ENCODE data around the gene GIMAP2.

GIMAP2 gene

GRCh38 chr7:150716939-150717338, 31.4 kb downstream of the GIMAP2 start:
- H3K36me3 ChIP-seq: peaks cover 0 to 6% (median 0%) of the 10 kb centered on the region in 3 donors
- peaks cover 0 to 9% (median 4%) of the 10 kb centered on the region in 3 donors for H3K9me3 ChIP-seq
- DNase-seq: no peak
- no peaks in the 10 kb centered on the region for H3K27me3 ChIP-seq
- intact Hi-C loops (cut with DNase I; ENCODE audit: low total_unique reads): no loop called here
- no peaks in the 10 kb centered on the region for H3K4me1 ChIP-seq
- peak overlapping the region; percentile 40 to 45 for H3K4me3 ChIP-seq
- no peak overlapping the region for H3K27ac ChIP-seq
- no peak for TF ChIP-seq CTCF (IDR thresholded peaks at IDR 0.05)

GRCh38 chr7:150717814-150718420, 32.4 kb downstream of the GIMAP2 start:
- intact Hi-C loops (cut with DNase I; ENCODE audit: low total_unique reads): no loop called here

GRCh38 chr7:150719436-150719835, 33.9 kb downstream of the GIMAP2 start:
- Histone ChIP-seq H3K9me3 (no peaks in the 10 kb centered on the region), H3K27ac (no peak overlapping the region), H3K4me3 (no peak overlapping the region), H3K36me3 (peaks cover 0 to 6% (median 0%) of the 10 kb centered on the region in 3 donors), H3K27me3 (no peaks in the 10 kb centered on the region), H3K4me1 (no peaks in the 10 kb centered on the region)
- no peak for TF ChIP-seq CTCF (IDR thresholded peaks at IDR 0.05)
- no peak for DNase-seq
- intact Hi-C loops (cut with DNase I; ENCODE audit: low total_unique reads): no loop called here

More at GRCh38 chr7:150717814-150718420, 32.4 kb downstream of the GIMAP2 start:
- DNase-seq: no peak
- no peak for TF ChIP-seq CTCF (IDR thresholded peaks at IDR 0.05)
- H3K9me3 ChIP-seq: peaks cover 0 to 9% (median 3%) of the 10 kb centered on the region in 3 donors
- H3K4me3 ChIP-seq: peak overlapping the region; percentile 40 to 45
- no peak overlapping the region for H3K27ac ChIP-seq
- H3K36me3 ChIP-seq: peaks cover 0 to 6% (median 0%) of the 10 kb centered on the region in 3 donors
- H3K27me3 ChIP-seq: no peaks in the 10 kb centered on the region
- H3K4me1 ChIP-seq: no peaks in the 10 kb centered on the region

- no peak for DNase-seq
- TF ChIP-seq CTCF (IDR thresholded peaks at IDR 0.05): no peak
- H3K27me3 ChIP-seq: no peaks in the 10 kb centered on the region
- no peaks in the 10 kb centered on the region for H3K4me1 ChIP-seq
- intact Hi-C loops (cut with DNase I; ENCODE audit: low total_unique reads): no loop called here
- H3K27ac ChIP-seq: no peak overlapping the region
- H3K9me3 ChIP-seq: no peaks in the 10 kb centered on the region
- H3K4me3 ChIP-seq: no peak overlapping the region
- peaks cover 0 to 6% (median 0%) of the 10 kb centered on the region in 3 donors for H3K36me3 ChIP-seq
Observed at GRCh38 chr7:150719960-150720891, 34.7 kb downstream of the GIMAP2 start.

GRCh38 chr7:150721970-150722373, 36.5 kb downstream of the GIMAP2 start:
- intact Hi-C loops (cut with DNase I; ENCODE audit: low total_unique reads): no loop called here
- Histone ChIP-seq H3K4me1 (no peaks in the 10 kb centered on the region), H3K4me3 (no peak overlapping the region), H3K27me3 (no peaks in the 10 kb centered on the region), H3K36me3 (peaks cover 0 to 6% (median 0%) of the 10 kb centered on the region in 3 donors), H3K9me3 (no peaks in the 10 kb centered on the region), H3K27ac (no peak overlapping the region)
- TF ChIP-seq CTCF (IDR thresholded peaks at IDR 0.05): no peak
- DNase-seq: no peak
